Stimulated activated CD8-positive, alpha-beta memory T cell treated with anti-CD3 and anti-CD28 coated beads, Interleukin-4, amount 100 ng/mL, for 1 hour (primary cell): Measurements from ENCODE around the gene SELPLG.

ENCODE experiments used
- DNase-seq, 2 donors: peaks; one replicate each; pipeline ENCODE4 v3.0.0-alpha.2; 2020; ENCODE audit warnings: low read depth in 2 of 2, low spot score in 1 of 2

SELPLG gene

GRCh38 chr12:108605690-108606406, 27.8 kb downstream of the SELPLG start:
- DNase-seq: no peak

- no peak for DNase-seq
Measured at GRCh38 chr12:108605000-108605689, 28.5 kb downstream of the SELPLG start.

GRCh38 chr12:108604208-108604941, 29.3 kb downstream of the SELPLG start:
- no peak for DNase-seq

- DNase-seq: no peak
Measured at GRCh38 chr12:108603743-108604142, 30.0 kb downstream of the SELPLG start.

GRCh38 chr12:108602976-108603704, 30.6 kb downstream of the SELPLG start:
- DNase-seq: no peak

- no peak for DNase-seq
Measured at GRCh38 chr12:108602209-108602705, 31.4 kb downstream of the SELPLG start.

GRCh38 chr12:108600702-108601007, 33.0 kb downstream of the SELPLG start:
- no peak for DNase-seq

GRCh38 chr12:108599948-108600701, 33.6 kb downstream of the SELPLG start:
- no peak for DNase-seq

GRCh38 chr12:108599541-108599940, 34.2 kb downstream of the SELPLG start:
- DNase-seq: no peak

GRCh38 chr12:108598553-108599250, 35.0 kb downstream of the SELPLG start:
- no peak for DNase-seq

- DNase-seq: no peak
Measured at GRCh38 chr12:108597559-108598471, 35.9 kb downstream of the SELPLG start, which contains the start of gene TMEM119. Gene TMEM119, minus strand, starts transcription at chr12:108598084. Its CDS starts 5,701 bp downstream, at chr12:108592383.

- no peak for DNase-seq
Measured at GRCh38 chr12:108596854-108597558, 36.7 kb downstream of the SELPLG start.

- DNase-seq: no peak
Measured at GRCh38 chr12:108595711-108596647, 37.7 kb downstream of the SELPLG start.

GRCh38 chr12:108594960-108595710, 38.6 kb downstream of the SELPLG start:
- DNase-seq: no peak

GRCh38 chr12:108594323-108594903, 39.3 kb downstream of the SELPLG start:
- DNase-seq: no peak
